Subcutaneous adipose tissue (tissue), 4 donors: ENCODE results near the gene DMAC2L. TPM values are rescaled to one million over a fixed set of nuclear protein-coding genes. Genes with fewer than 3 reads are reported as not detected.

Source experiments
- CTCF ChIP-seq: fragments of 450-650 bp; IDR thresholded peaks from one replicate; pipeline ENCODE4 v1.5.1; 2016; ENCODE audit warnings: low read depth, mild to moderate bottlenecking, control low read depth, antibody characterized with exemption, moderate library complexity
- small RNA-seq: library from RNA; depleted of rRNA; stranded (forward); fragments of <200 nt; gene quantifications from one replicate; pipeline ENCODE3, GENCODE V24; 2016
- total RNA-seq, 4 donors: library from RNA; depleted of rRNA; stranded (reverse); fragments of >200 nt; gene quantifications; one replicate each; pipeline ENCODE4 v1.1.0, GENCODE V29; 2016

DMAC2L gene
- total RNA-seq, 4 donors from 2014 or later = 16.7 to 25.8 (median 18.5) TPM

- TF ChIP-seq CTCF = no peak
Measured at GRCh38 chr14:50364792-50365191, 52.7 kb downstream of the DMAC2L start.

DNA sequence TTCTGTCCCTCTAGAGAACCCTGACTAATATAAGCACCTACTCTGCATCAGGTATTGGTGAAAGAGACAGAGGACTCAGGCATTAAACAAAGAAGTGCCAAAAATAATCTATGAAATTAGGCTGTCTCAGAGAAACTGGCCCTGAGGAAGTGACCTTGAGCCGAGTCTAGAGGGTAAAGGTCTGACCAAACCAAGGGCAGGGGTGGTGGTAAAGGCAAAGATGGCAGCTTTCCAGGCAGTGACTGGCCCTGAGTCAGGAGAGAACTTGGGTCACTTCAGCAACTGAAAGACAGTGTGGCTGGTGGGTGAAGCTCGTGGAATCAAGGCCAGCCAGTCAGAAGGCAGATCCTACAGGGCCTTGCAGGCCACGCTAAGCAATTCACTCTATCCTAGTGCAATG, 54.0 kb downstream of the DMAC2L start:
- no peak for TF ChIP-seq CTCF

DNA sequence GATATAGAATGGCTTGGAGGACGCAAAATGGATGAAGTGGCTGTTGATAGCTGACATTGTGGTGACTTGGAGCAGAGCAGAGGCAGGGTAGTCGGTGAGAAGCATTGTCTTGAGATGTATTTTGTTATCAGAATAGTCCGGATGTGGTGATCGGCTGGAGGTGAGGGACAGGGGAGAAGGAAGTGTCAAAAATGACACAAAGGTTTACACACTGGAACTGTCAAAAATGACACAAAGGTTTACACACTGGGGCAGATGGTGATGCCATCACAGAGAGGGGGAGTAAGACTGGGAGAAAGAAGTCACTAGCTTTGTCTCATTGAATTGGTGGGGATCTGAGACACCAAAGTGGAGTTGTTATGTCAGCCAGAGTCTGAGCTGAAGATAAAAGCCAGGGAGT, 54.5 kb downstream of the DMAC2L start:
- TF ChIP-seq CTCF = no peak

GRCh38 chr14:50371546-50371945, 59.4 kb downstream of the DMAC2L start:
- no peak for TF ChIP-seq CTCF

- no peak for TF ChIP-seq CTCF
Measured at GRCh38 chr14:50373959-50374358, 61.8 kb downstream of the DMAC2L start.

DNA sequence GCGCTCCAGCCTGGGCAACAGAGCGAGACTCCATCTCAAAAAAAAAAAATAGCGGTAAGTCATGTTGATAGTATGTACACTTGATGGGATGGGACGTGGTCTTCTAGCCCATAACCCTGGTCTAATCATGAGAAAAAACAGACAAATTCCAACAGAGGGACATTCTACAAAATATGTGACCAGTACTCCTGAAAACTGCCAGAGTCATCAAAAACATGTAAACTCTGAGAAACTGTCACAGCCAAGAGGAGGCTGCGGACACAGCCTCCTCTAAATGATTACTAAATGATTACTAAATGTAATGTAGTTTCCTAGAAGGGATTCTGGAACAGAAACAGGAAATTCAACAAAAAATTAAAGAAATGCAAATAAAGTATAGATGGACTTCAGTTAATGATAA, 63.6 kb downstream of the DMAC2L start:
- TF ChIP-seq CTCF = no peak

Small RNA genes lying within 50 kb of the gene (small RNA-seq; reads per million reads assigned to genes)
- gene MIR4504 = not detected

Other genes with a start within 250 kb of the DMAC2L start
- gene VCPKMT, start 195.8 kb upstream of the DMAC2L start, total RNA-seq = 1 to 10 TPM; 3.6 to 7.3 (median 6.4) TPM
- 10 to 100 TPM; 39.4 to 50.2 (median 41.5) TPM for gene SOS2, start 80.7 kb upstream of the DMAC2L start, total RNA-seq
- 1 to 10 TPM; 3.1 to 6.7 (median 4.6) TPM for gene L2HGDH, start 95 bp upstream of the DMAC2L start, total RNA-seq
- gene CDKL1, start 84.6 kb downstream of the DMAC2L start, total RNA-seq = 10 to 100 TPM; 12.2 to 37.7 (median 31.4) TPM
- gene MAP4K5, start 220.2 kb downstream of the DMAC2L start, total RNA-seq = 100 to 1,000 TPM in 3 of 4 donors, 10 to 100 TPM in 1; 78.3 to 139 (median 120) TPM
- gene ATL1, start 247.8 kb downstream of the DMAC2L start, total RNA-seq = 1 to 10 TPM; 2.4 to 5.4 (median 4.9) TPM